Endodermal cell (in vitro differentiated cells): ENCODE data around the gene DLD. TPM values are rescaled to one million over a fixed set of nuclear protein-coding genes. Genes with fewer than 3 reads are reported as not detected.

Source experiments
- DNase-seq: peaks from one replicate; pipeline ENCODE4 v3.0.0-alpha.2; 2017
- H3K27ac ChIP-seq: 2 replicates; pipeline ENCODE4 v1.5.1; 2013; ENCODE audit warnings: mild to moderate bottlenecking, low read depth, low read length, moderate library complexity
- H3K27me3 ChIP-seq: 2 replicates; pipeline ENCODE4 v1.6.1; 2013; ENCODE audit warnings: mild to moderate bottlenecking, low read length, moderate library complexity; ENCODE audit not compliant: insufficient read depth, control insufficient read depth, poor library complexity, severe bottlenecking
- H3K36me3 ChIP-seq: 2 replicates; pipeline ENCODE4 v1.7.0; 2013; ENCODE audit warnings: mild to moderate bottlenecking, low read length, moderate library complexity; ENCODE audit not compliant: control insufficient read depth, insufficient read depth
- H3K4me1 ChIP-seq: one replicate; pipeline ENCODE4 v1.7.0; 2013; ENCODE audit warnings: low read length; ENCODE audit not compliant: control insufficient read depth, insufficient read depth
- H3K4me3 ChIP-seq: 2 replicates; pipeline ENCODE4 v1.5.1; 2013; ENCODE audit warnings: mild to moderate bottlenecking, low read length, moderate library complexity
- H3K9ac ChIP-seq: 2 replicates; pipeline ENCODE4 v1.6.1; 2013; ENCODE audit warnings: mild to moderate bottlenecking, low read length, moderate library complexity; ENCODE audit not compliant: poor library complexity, severe bottlenecking; ENCODE audit errors: extremely low read depth
- H3K9me3 ChIP-seq: 2 replicates; pipeline ENCODE4 v1.6.1; 2013; ENCODE audit warnings: mild to moderate bottlenecking, low read length, moderate library complexity; ENCODE audit not compliant: control insufficient read depth
- H3K27ac Mint-ChIP-seq: 2 replicates; pipeline ENCODE4 v1.8.0; 2020; ENCODE audit warnings: mixed read lengths
- H3K27me3 Mint-ChIP-seq: 2 replicates; pipeline ENCODE4 v1.8.0; 2021; ENCODE audit warnings: mild to moderate bottlenecking, mixed read lengths; ENCODE audit not compliant: insufficient read depth
- H3K36me3 Mint-ChIP-seq: 2 replicates; pipeline ENCODE4 v1.8.0; 2020; ENCODE audit warnings: low read depth, mixed read lengths
- H3K4me1 Mint-ChIP-seq: 2 replicates; pipeline ENCODE4 v1.8.0; 2020; ENCODE audit warnings: mixed read lengths
- H3K4me3 Mint-ChIP-seq: 2 replicates; pipeline ENCODE4 v1.8.0; 2020; ENCODE audit warnings: mild to moderate bottlenecking, moderate library complexity, mixed read lengths
- H3K9me3 Mint-ChIP-seq: 2 replicates; pipeline ENCODE4 v1.8.0; 2020; ENCODE audit warnings: mild to moderate bottlenecking, mixed read lengths
- WGBS, 2 experiments: methylation state at CpG; one replicate each; pipeline versions ENCODE4 v1.1.5 to v1.1.7; 2013; ENCODE audit warnings: missing lambda C conversion rate in 2 of 2, mixed read lengths in 1 of 2; ENCODE audit not compliant: insufficient coverage in 1 of 2, insufficient read length in 1 of 2; 5-methylcytosine and 5-hydroxymethylcytosine counted together
- total RNA-seq, 2 donors: library from RNA; stranded (reverse); fragmentation: NEBNext Ultra II Directional in 1 of 2; extraction: Animal tissue kit (Norgen Biotek cat#: 25700) in 1 of 2; gene quantifications; 2 replicates in 1 of 2; 3 replicates in 1 of 2; pipeline ENCODE4 v1.2.1, GENCODE V29; 2021
- TF ChIP-seq, protein P1 (sequence below): fragments of 200-600 bp; sonication (generic); conservative IDR thresholded peaks from 2 replicates; pipeline ENCODE4 v1.5.0; 2021; ENCODE audit warnings: antibody characterized with exemption, mild to moderate bottlenecking

The DLD gene
- total RNA-seq, 2 donors from 2014 or later, result 82.4 to 82.5 TPM

DNA sequence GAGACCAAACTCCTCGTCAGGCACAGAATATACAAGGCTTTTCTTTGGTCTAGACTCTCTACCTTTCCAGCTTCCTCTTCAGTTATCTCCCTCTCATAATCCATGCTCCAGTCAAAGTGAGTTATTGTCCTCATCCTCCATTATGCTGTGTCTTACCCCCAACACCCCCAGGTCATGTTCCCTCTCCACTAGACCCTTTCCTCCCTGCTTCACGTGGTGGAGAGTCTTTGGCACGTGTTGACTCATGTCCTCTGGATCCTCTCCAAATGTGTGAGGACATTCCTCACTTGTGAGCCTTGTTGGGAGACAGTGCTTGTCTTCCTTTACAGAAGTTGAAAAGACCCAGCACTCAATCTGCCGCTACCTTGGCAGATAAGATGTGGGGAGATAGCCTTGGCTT is 36.0 kb upstream of the DLD start:
- no peak overlapping the region for H3K4me3 Mint-ChIP-seq
- Histone ChIP-seq H3K4me3 (no peak overlapping the region), H3K9ac (no peak overlapping the region), H3K36me3 (no peaks in the 10 kb centered on the region), H3K4me1 (no peaks in the 10 kb centered on the region), H3K27ac (no peak overlapping the region), H3K27me3 (no peaks in the 10 kb centered on the region), H3K9me3 (no peaks in the 10 kb centered on the region)
- 83 to 100% methylated on average over 1 to 4 of the region's 4 CpGs for WGBS, 2 experiments
- no peak overlapping the region for H3K27ac Mint-ChIP-seq
- H3K27me3 Mint-ChIP-seq, result peaks cover 3% of the 10 kb centered on the region
- H3K36me3 Mint-ChIP-seq, result no peaks in the 10 kb centered on the region
- no peaks in the 10 kb centered on the region for H3K9me3 Mint-ChIP-seq
- TF ChIP-seq, protein P1, sequence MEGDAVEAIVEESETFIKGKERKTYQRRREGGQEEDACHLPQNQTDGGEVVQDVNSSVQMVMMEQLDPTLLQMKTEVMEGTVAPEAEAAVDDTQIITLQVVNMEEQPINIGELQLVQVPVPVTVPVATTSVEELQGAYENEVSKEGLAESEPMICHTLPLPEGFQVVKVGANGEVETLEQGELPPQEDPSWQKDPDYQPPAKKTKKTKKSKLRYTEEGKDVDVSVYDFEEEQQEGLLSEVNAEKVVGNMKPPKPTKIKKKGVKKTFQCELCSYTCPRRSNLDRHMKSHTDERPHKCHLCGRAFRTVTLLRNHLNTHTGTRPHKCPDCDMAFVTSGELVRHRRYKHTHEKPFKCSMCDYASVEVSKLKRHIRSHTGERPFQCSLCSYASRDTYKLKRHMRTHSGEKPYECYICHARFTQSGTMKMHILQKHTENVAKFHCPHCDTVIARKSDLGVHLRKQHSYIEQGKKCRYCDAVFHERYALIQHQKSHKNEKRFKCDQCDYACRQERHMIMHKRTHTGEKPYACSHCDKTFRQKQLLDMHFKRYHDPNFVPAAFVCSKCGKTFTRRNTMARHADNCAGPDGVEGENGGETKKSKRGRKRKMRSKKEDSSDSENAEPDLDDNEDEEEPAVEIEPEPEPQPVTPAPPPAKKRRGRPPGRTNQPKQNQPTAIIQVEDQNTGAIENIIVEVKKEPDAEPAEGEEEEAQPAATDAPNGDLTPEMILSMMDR, result no peak
- no peak for DNase-seq
- H3K4me1 Mint-ChIP-seq, result no peaks in the 10 kb centered on the region

GRCh38 chr7:107856806-107857540 is 34.0 kb upstream of the DLD start:
- 89 to 100% methylated on average over 2 to 4 of the region's 4 CpGs for WGBS, 2 experiments
- H3K27ac Mint-ChIP-seq, result no peak overlapping the region
- Histone ChIP-seq H3K27ac (no peak overlapping the region), H3K36me3 (no peaks in the 10 kb centered on the region), H3K9me3 (no peaks in the 10 kb centered on the region), H3K4me3 (no peak overlapping the region), H3K4me1 (no peaks in the 10 kb centered on the region), H3K9ac (no peak overlapping the region), H3K27me3 (no peaks in the 10 kb centered on the region)
- no peaks in the 10 kb centered on the region for H3K4me1 Mint-ChIP-seq
- no peaks in the 10 kb centered on the region for H3K9me3 Mint-ChIP-seq
- TF ChIP-seq, protein P1, result no peak
- no peak overlapping the region for H3K4me3 Mint-ChIP-seq
- H3K36me3 Mint-ChIP-seq, result no peaks in the 10 kb centered on the region
- DNase-seq, result no peak
- H3K27me3 Mint-ChIP-seq, result peaks cover 3% of the 10 kb centered on the region

GRCh38 chr7:107857541-107857912 is 33.5 kb upstream of the DLD start:
- no peaks in the 10 kb centered on the region for H3K27me3 ChIP-seq
- no peaks in the 10 kb centered on the region for H3K36me3 ChIP-seq
- Mint-ChIP-seq H3K9me3 (no peaks in the 10 kb centered on the region), H3K36me3 (no peaks in the 10 kb centered on the region), H3K27me3 (peaks cover 3% of the 10 kb centered on the region), H3K27ac (no peak overlapping the region), H3K4me3 (no peak overlapping the region), H3K4me1 (no peaks in the 10 kb centered on the region)
- DNase-seq, result no peak
- H3K9ac ChIP-seq, result no peak overlapping the region
- H3K4me1 ChIP-seq, result no peaks in the 10 kb centered on the region
- H3K27ac ChIP-seq, result no peak overlapping the region
- H3K9me3 ChIP-seq, result no peaks in the 10 kb centered on the region
- 87% methylated on average over 2 of the region's 2 CpGs; no CpG with 5 or more reads in 1 of the 2 experiments for WGBS, 2 experiments
- no peak overlapping the region for H3K4me3 ChIP-seq
- TF ChIP-seq, protein P1, result no peak
